HEK293T (cell line): ENCODE results near the gene STAT5B.

Experiments used
- BHLHE40 ChIP-seq: fragments of 450-650 bp; IDR thresholded peaks from 2 replicates; pipeline ENCODE4 v1.6.1; 2016; ENCODE audit warnings: mild to moderate bottlenecking, moderate library complexity, borderline replicate concordance
- CTBP1 ChIP-seq: fragments of 450-650 bp; IDR thresholded peaks from 2 replicates; pipeline ENCODE4 v1.6.1; 2016; ENCODE audit warnings: borderline replicate concordance
- FOXA1 ChIP-seq: fragments of 450-650 bp; IDR thresholded peaks from 2 replicates; pipeline ENCODE4 v1.6.1; 2016; ENCODE audit warnings: mild to moderate bottlenecking
- FOXM1 ChIP-seq: fragments of 450-650 bp; IDR thresholded peaks from 2 replicates; pipeline ENCODE4 v1.6.1; 2017; ENCODE audit warnings: mild to moderate bottlenecking, borderline replicate concordance
- HDGF ChIP-seq: fragments of 450-650 bp; IDR thresholded peaks from 2 replicates; pipeline ENCODE4 v1.6.1; 2017; ENCODE audit warnings: antibody characterized with exemption, borderline replicate concordance
- NFRKB ChIP-seq: fragments of 450-650 bp; IDR thresholded peaks from 2 replicates; pipeline ENCODE4 v1.6.1; 2016; ENCODE audit warnings: mild to moderate bottlenecking, moderate library complexity
- SP1 ChIP-seq: fragments of 450-650 bp; IDR thresholded peaks from 2 replicates; pipeline ENCODE4 v1.6.1; 2017
- TARDBP ChIP-seq: fragments of 450-650 bp; IDR thresholded peaks from 2 replicates; pipeline ENCODE4 v1.6.1; 2016
- ZNF384 ChIP-seq: fragments of 450-650 bp; IDR thresholded peaks from 2 replicates; pipeline ENCODE4 v1.6.1; 2016
- TF ChIP-seq, protein P1 (sequence below): fragments of 450-650 bp; IDR thresholded peaks from 2 replicates; pipeline ENCODE4 v1.6.1; 2016

DNA sequence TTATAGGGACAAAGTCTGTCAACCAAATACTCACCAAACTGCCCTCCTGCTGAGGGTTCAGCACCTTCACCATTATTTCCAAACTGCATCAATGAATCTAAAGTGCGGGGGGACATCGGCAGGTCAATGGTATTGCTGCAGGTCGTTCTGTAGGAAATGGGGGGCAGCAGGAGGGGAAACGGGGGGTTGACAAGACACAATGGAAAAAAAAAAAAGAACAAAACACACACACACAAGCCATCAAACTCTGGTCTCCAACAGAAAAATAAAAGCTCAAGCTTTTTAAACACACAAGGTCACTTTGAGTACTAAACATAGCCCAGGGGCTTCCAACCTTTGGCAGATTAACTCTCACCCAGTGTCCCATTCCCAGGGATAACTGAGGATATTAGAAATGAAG, 40.6 kb upstream of the STAT5B start:
- TF ChIP-seq HDGF: no peak
- TF ChIP-seq CTBP1: no peak
- TF ChIP-seq SP1: no peak
- no peak for TF ChIP-seq FOXA1
- no peak for TF ChIP-seq NFRKB
- no peak for TF ChIP-seq ZNF384
- no peak for TF ChIP-seq FOXM1
- TF ChIP-seq, protein P1, sequence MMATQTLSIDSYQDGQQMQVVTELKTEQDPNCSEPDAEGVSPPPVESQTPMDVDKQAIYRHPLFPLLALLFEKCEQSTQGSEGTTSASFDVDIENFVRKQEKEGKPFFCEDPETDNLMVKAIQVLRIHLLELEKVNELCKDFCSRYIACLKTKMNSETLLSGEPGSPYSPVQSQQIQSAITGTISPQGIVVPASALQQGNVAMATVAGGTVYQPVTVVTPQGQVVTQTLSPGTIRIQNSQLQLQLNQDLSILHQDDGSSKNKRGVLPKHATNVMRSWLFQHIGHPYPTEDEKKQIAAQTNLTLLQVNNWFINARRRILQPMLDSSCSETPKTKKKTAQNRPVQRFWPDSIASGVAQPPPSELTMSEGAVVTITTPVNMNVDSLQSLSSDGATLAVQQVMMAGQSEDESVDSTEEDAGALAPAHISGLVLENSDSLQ: no peak
- no peak for TF ChIP-seq TARDBP
- no peak for TF ChIP-seq BHLHE40
